Islet precursor cell (in vitro differentiated cells): Measurements from ENCODE around the gene FGF14.
"Not testable (repeated sequence)": the region's sequence is repeated elsewhere in the genome, so short reads cannot be mapped to it uniquely, and the experiment has no call there.

Experiments used
- DNase-seq: peaks from one replicate; pipeline ENCODE4 v3.0.0-alpha.2; 2018

FGF14 gene

DNA sequence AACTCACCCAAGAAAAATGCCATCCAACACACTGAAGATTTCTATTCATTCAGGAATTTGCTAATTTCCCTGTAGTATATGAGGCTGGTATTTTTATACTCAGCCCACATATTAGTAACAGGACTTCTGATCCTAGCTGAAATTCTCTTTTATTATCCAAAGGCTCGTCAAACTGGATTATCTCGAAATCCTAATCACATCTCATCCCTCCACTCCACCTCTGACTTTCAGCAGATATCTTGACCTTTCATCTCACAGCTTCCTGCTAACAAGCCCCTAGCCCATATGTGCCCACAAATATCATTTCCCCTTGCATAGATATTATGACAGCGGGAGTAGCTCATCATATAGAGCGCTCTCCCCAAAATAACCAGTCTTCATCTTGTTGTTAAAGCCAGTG, 279.7 kb downstream of the FGF14 start:
- DNase-seq = no peak

DNA sequence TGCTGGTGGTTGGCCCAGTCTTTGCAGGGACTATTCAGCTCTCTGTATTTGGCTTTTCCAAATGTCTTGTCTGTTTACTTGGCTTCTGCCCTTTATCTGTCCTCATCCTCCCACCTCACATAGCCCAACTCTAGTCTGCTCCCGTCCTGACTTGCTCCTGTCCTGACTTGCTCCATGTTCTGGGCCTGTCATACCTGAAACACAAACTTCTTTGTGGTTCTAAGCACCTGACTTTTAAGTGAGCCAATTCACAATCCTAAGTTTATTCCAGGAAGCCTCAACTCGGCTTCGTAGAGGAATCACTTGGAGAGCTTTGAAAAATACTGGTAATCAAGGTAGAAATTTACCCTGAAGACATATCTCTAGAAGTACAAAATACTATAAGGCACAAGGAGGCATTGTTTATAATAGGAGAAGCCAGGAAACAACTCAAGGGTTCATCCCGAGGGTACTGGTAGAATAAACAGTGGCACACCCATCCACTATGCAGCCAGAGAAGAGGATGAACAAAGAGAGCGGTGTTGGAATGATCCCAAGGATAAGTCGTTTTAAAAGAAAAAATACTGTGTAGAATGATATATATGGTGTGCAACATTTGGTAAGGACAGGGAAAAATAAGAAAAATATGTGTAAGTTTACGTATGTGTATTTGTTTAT, 284.5 kb downstream of the FGF14 start:
- no peak for DNase-seq

DNA sequence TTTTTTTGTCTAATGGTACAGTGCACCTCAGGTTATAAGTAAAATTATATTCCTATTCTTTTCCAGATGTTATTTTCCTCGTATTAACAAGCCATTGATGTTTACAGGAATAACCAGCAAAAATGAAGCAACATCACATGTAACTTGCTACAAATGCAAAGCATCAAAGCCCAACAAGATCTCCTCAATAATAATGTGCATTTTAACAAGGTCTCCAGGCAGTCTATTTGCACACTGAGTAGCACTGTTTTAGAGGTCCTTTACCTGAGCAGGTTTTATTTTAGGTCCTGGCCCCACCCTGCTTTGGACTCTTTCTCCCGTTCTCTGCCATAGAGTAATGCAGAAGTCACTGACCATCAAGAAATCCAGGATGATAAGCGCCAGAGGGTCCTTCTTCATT, 298.4 kb downstream of the FGF14 start:
- no peak for DNase-seq

DNA sequence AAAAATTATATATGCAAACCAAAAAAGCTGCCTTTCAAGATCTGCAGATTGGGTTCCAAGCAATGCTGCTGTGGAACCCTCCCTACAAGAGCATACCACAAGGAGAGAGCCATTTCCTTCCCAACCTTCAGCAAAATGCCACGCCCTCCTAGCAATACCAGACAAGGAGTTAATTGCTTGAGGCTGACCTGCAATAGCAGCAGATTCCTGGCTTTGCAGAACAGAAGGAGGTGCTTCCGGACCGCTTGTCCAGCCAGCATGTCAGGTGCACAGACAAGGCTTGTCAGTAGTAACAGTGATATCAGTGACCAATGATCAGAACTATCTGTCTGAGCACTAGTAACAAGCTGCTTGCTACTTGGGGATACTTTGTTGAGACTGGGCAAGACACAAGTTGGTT, 301.6 kb downstream of the FGF14 start:
- no peak for DNase-seq

DNA sequence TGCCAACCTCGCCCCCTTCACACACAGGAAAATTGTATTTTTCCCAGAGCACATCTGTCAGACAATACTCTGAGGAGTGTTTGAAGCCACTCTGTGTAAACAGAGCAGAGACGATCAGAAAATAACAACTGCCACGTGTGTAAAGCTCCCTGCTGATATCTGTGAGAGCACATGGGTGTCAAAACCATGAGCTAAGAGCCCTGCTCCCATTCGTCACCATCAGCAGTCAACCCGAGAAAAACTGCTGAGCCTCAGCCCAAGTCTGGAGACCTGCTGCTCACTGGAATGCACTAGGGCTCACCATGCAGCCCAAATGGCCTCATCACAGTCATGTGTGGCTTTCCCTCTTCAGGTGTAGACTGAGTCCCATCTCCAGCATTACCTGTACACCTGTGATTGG, 304.1 kb downstream of the FGF14 start:
- no peak for DNase-seq

DNA sequence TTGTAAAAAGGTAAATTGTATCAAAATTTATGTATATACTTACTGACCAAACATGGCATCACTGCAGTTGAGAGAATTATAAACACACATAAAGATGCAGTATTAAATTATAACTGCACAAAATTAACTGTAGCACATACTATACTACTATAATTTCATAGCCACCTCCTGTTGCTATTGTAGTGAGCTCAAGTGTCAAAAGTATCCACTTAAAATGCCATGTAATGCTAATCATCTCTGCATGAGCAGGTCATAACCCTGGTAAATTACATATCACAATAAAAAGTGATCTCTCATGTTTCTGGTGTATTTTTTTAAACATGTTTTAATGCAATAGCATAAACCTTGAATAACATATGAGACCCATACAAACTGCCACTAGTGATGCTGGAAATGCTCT, 308.6 kb downstream of the FGF14 start:
- DNase-seq = not testable (repeated sequence)

DNA sequence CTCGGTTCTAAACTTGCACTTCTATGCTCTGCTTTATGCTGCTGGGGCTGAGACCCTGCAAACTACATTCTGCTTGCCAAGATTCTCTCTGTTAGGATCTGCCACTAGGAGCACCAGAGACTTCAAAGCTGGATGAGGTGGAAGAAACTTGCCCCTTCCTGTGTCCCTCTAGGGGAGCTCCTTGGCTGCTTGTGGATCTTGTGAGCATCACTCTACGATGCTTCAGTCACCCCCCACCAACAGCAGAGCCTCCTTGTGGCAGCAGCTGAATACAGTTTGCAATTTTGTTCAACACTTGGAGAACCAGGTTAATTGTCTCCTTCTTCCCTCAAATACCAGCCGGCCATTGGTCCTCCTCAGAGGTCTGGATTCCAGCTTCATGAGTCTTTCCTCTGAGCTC, 310.6 kb downstream of the FGF14 start:
- peak; percentile 79 for DNase-seq

DNA sequence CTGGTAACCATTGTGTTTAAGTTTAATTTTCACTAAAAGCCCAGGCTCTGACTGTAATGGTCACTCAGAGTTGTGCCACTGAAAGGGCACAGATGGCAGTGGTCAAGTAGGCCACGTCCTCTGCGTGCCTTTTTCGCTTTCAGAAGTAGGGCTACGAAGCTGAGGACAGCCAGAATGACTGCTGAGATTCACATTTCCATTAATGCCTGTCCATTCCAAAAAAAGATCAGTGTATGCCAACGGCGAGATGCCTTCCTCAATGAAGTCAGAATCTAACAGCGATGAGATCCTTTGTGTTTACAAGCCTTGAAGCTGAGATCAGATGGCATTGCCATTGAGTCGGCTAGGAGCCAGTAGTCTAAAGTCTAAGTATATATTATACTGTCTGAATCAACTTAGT, 311.3 kb downstream of the FGF14 start:
- DNase-seq = no peak

DNA sequence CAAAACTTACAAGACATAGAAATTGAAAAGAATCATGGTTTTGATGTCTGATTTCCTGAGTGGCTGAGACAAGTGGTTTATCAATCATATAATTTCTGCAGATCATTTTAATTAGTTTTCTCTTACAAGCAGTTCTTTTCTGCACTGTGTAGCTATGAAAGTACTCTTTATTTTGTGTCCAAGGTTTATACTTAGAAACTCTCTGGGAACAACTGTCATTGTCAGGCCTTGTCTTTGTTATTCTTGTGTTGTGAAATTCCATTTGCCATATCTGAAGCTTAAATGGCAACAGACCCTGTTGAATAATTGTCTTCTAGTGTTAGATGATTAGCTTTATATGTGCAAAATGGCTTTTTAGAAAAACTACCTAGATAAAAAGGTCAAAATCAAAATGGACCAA, 312.1 kb downstream of the FGF14 start:
- DNase-seq = no peak

DNA sequence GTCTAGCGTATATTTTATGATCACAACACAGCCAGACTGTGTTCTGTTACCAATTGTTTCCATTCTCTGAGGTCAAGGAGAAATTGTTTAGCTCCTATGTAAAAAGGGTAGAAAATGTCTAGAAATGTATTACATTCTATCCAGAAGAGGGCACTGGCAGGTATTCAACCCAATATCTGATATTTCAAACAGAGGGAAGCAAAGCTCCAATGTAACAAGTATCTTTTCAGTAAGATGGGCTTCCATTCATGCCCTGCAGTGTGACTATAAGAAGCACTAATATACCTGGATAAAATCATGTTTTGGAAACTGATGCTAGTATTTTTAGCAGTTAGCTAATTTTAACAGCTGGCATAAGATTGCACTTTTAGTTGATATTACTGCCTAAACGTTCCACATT, 312.7 kb downstream of the FGF14 start:
- no peak for DNase-seq

DNA sequence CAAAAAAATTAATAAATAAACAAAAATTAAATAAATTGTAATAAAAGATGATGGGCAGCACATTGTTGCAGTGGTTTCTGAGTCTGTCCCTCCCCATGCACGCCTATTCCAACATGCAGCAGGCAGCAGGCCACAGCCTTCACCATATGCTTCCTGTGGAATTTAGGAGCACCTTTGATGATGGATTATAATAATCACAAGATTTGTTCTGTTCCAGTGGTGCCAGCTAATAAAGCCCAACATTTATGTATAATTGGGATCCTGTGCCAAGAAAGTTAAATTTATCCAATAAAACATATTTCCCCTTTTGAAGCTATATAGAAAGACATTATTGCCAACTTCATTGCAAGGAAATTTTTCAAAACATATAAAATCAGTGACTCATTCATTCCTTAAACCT, 328.6 kb downstream of the FGF14 start:
- DNase-seq = no peak

DNA sequence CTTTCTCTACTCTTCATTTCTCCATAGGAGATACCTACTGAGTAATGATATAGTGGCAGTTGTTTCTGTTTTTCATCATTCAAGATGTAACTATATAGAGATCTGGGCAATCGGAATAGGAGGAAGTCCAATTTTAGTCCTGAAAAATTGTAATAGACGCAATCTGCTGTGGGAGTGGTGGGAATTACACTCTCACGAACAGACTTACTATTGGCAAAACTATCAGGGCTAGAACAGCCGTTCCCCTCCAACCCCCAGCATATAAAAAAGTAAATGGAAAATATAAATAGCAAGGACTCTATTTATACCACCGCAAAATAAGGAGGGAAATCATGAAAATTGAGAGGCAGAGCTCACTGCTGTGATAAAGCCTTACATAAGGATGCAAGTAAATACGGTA, 330.1 kb downstream of the FGF14 start:
- no peak for DNase-seq

DNA sequence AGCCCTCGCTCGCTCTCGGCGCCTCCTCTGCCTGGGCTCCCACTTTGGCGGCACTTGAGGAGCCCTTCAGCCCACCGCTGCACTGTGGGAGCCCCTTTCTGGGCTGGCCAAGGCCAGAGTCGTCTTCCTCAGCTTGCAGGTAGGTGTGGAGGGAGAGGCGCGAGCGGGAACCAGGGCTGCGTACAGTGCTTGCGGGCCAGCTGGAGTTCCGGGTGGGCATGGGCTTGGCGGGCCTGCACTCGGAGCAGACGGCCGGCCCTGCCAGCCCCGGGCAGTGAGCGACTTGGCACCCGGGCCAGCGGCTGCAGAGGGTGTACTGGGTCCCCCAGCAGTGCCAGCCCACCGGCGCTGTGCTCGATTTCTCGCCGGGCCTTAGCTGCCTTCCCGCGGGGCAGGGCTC, 333.5 kb downstream of the FGF14 start:
- not testable (repeated sequence) for DNase-seq

DNA sequence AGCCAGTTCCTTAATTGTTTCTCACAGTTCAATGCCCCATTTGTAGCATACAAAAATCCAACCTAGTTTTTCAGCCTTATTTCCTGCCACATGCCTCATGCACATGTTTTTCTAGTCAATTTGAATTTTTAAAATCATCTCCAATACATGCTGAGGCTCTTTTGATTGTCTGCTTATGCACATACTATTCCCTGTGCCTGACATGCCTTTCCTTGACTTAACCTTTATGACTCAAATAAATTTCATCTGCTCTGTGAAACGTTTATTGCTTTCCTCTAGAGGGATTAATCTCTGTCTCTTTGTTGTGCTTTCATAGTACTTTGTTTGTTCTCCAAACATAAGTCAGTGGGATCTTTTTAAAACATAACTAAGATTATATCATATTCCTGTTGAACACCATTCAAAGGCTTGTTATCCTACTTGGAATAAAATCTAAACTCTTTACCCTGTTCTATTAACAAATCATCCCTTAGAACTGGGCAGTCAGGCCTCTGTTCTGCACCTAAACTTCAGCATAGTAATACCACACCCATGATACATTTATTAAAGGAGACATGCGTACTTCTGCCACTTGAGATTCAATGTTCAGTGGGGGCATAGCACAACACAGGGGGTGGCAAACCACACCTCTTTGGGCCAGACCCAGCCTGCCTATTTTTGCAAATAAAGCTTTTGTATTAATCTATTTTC, 346.6 kb downstream of the FGF14 start:
- no peak for DNase-seq

DNA sequence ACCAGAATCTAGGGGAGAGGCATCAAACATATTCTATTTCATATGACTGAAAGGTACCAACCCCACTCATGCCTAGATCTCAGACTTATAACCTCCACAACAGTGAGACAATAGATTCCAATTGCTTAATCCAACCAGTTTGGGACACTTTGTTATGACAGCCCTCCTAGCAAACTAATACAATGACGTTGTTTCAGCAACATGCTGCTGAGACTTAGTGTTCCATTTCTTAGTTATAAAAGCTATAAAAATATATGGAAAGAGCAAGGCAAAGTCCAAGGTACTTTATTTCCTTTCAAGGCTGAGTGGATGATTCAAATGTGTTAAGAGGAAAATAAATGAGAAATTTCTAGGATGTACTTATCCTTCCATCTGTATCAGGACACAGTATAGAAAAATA, 352.0 kb downstream of the FGF14 start:
- DNase-seq = no peak

DNA sequence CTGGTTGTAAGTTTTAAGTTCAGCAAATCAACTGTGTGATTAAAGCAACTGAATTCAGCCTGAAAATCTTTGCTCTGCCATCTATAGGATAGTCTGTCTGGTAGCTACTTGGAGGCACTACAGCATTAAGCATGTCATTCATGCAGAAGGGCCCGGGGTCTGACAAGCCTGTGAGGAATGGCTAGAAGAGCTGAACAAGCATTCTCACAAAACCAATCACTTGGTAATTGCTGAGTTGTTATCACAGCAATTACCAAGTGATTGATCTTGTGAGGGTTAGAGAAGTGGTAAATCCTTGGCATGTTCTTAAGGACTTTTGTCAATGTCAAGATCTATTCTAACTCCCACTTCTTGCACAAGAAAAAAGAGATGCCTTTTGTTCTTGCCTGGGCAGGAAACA, 356.1 kb downstream of the FGF14 start:
- DNase-seq = peak; percentile 87

DNA sequence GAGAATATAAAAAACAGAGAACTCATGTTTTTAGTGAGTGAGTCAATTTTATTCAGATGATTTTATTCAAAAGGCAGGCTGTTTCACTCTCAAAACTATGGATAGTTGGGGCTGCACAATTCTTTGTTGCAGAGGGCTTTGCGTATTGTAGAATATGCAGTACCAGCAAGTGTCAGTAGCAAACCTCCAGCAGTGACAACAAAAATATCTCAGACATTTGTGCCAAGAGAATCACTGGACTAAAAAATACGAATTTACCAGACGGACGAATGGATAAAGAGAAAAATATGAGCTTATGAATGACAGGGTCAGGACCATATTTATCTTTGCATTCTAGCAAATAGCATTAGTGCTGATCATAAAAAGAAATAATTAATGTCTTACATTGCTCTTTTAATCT, 359.1 kb downstream of the FGF14 start:
- DNase-seq = no peak

DNA sequence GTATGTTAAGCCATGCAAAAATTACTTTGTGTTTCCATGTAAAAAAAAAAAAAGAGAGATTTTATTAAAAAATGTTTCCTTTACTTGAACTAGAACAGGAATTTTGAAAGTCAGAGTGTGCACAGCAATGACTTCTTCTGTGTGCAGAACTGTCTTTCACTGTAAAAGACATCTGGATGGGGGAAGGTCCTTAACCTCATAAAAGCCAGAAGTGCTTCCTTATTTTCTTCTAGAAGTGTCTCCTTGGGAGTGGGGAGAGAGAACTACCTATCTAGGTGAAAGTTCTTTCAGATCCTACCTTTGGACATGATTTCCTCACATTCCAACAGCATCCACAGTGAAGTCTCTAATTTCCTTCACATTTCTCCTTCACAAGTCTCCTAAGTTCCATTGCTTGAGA, 360.3 kb downstream of the FGF14 start:
- DNase-seq = no peak

DNA sequence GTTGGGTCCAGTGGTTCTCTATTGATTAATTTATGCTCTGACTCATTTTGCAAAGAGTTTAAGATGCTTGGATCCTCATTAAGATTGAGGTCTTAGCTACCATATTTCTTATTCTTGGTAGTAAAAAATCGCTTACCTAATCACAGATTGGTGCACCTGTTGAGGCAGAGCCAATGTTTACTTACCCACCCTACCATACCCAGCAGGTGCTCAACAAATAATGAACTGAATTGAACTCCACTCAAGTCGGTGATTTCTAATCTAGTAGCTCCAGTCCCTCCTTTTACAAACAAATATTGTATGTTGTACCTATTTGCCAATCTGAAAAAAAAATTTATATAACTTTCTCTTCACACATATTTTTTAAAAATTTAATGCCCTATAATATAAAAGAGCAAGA, 361.0 kb downstream of the FGF14 start:
- DNase-seq = no peak

DNA sequence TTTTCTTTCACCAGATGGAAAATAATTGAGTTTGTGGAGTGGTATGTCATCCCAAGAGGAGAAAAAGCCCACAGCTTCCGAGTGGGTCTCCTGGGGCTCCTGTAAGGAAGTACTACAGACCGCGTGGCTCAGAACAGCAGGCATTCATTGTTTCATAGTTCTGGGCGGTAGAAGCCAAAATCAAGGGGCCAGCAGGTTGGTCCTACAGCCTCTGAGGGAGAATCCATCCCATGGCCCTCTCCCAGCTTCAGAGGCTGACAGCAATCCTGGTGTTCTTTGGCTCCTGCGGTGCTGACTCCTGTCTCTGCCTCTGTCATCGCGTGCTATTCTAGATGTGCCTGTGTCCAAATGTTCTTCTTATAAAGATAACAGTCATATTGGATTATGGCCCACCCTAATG, 362.6 kb downstream of the FGF14 start:
- no peak for DNase-seq

DNA sequence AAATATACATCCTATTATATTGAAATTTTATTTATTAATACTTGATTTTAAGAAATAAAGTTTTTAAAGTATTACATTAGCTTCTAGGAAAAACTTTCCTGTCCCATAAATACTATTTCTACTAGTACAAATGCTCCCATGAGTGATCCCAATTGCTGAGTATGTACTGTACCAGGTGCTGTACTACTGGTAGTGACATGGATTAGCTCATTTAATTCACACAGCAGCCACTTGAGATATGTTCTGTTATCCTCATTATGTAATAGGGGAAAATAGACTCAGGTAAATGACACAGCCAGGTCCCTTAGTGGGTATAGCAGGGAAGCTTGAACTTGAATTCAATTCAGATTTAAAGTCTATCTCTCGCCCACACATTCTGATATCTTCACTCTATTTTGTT, 363.1 kb downstream of the FGF14 start:
- no peak for DNase-seq

DNA sequence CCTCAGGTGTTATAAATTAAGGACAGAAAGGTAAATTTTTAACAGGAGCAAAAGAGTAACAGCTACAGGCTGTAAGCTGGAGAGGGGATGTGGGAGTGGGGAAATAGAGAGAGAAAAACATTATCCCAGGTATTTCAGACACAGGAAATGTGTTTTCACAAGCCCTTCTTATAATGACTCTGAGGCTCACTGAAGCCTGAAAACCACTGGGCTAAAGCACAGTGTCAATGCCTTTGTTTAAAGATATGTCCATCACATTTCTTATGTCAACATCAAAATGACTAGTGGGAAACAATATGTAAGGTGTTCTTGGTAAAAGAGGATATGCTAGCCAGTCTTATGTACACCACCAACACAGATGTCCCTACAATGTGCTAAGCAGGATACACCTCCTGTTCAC, 365.9 kb downstream of the FGF14 start:
- no peak for DNase-seq

DNA sequence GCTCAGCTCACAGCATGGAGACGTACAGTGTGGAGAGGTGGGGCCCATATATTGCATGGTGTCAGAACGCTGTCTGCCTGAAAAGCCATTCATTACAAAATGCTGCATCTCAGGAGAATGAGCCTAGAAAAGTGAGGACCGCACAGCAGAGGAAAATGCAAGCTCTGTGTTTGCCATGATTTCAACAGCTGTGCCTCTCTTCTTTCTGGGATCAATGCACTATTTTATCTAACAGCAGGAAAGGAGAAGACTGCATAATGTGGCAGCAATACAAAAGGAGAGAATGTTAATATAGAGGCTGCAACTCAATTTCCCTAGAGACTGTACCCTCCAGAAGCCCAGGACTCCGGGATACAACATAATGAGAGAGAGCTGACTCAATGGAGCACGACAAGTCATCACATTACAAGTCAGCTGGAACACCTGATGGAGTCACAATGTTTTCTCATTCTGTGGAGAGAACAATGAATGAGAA, 368.0 kb downstream of the FGF14 start:
- no peak for DNase-seq

DNA sequence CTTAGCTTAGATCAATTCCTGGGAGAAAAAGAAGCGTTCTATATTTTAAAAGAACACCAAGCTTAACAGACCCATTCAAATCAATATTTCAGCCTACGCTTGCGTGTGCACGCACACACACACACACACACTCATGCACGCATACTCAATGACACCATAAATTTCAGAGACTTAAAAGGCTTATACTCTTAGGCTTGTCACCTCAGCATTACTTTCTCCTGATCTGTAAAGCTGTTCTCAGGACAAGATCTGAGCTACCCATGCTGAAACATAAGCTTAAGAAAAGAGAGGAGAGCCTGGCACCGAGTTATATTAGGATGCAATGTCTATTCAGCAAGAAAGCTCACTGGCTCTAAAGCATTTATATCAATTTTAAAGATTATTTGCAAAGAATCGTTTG, 368.5 kb downstream of the FGF14 start:
- DNase-seq = no peak

DNA sequence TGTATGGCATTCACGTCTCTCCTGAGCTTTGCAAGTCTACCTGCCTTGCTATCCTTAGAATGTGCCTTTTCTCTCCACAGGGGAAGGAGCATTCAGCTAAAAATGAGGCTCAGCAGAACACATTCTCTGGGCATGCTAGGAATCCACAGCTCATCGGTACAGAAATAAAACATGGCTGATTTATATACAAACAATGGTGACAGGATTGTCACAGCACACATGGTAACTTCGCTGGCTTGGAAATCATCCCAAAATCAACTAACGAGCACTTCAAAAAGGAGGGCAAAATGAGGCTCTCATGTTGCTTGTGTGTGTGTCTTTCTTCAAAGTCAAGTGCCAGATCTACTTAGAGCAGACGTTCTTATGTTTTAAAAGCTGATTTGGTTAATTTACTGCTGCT, 373.0 kb downstream of the FGF14 start:
- no peak for DNase-seq
